ENCODE results near the gene CES4A.

DNA sequence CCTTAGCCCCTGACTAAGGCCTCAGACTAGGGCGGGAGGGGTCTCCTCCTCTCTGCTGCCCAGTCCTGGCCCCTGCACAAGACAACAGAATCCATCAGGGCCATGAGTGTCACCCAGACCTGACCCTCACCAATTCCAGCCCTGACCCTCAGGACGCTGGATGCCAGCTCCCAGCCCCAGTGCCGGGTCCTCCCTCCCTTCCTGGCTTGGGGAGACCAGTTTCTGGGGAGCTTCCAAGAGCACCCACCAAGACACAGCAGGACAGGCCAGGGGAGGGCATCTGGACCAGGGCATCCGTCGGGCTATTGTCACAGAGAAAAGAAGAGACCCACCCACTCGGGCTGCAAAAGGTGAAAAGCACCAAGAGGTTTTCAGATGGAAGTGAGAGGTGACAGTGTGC is 14.7 kb upstream of the CES4A start:
- TF ChIP-seq EZH2 (IDR thresholded peaks at IDR 0.05; ENCODE audit: insufficient read depth, low read length) = no peak
- TF ChIP-seq, protein P1, sequence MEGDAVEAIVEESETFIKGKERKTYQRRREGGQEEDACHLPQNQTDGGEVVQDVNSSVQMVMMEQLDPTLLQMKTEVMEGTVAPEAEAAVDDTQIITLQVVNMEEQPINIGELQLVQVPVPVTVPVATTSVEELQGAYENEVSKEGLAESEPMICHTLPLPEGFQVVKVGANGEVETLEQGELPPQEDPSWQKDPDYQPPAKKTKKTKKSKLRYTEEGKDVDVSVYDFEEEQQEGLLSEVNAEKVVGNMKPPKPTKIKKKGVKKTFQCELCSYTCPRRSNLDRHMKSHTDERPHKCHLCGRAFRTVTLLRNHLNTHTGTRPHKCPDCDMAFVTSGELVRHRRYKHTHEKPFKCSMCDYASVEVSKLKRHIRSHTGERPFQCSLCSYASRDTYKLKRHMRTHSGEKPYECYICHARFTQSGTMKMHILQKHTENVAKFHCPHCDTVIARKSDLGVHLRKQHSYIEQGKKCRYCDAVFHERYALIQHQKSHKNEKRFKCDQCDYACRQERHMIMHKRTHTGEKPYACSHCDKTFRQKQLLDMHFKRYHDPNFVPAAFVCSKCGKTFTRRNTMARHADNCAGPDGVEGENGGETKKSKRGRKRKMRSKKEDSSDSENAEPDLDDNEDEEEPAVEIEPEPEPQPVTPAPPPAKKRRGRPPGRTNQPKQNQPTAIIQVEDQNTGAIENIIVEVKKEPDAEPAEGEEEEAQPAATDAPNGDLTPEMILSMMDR (IDR thresholded peaks at IDR 0.05; ENCODE audit: insufficient read depth, low read depth, low read length) = no peak

Data from astrocyte (in vitro differentiated cells and primary cell).